ENCODE data around the gene FBXO38. TPM values are rescaled to one million over a fixed set of nuclear protein-coding genes. Genes with fewer than 3 reads are reported as not detected.

Gene FBXO38
- total RNA-seq, 1 experiment from 2014 or later = 36.3 TPM

DNA sequence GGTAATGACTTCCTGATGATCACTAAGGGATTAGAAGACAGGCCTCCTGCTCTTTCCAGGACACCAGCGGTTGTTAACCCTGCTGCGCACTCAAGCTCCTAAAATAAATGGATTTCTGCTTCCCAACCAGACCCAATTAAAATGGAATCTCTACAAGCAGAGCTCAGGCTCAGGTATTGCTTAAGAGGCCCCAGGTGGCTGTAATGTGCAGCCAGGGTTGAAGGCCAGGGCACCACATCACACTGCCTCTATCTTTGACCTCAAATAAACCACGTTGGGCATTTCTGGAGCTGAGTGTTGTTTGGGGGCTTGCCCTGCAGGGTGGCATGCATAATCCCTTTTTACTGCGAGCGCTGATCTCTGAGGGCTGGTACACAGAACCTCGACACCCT lies 108.0 kb downstream of the FBXO38 start:
- ChIA-PET POLR2A (no interaction called here), CTCF (no interaction called here), RAD21 (ENCODE audit: low non-redundant PET in 1 of 2, low total read pairs in 2 of 2, uncharacterized antibody in 2 of 2, unreplicated experiment in 2 of 2) (no interaction called here)
- Histone ChIP-seq H3K79me2 (ENCODE audit: insufficient read depth, low read length) (no peaks in the 10 kb centered on the region), H3K9me3 (ENCODE audit: control insufficient read depth in 1 of 2, insufficient read depth in 1 of 2, low read depth in 1 of 2, low read length in 2 of 2) (no peaks in the 10 kb centered on the region), H3K36me3 (ENCODE audit: control insufficient read depth in 1 of 2, insufficient read depth in 2 of 2, low read length in 2 of 2) (no peaks in the 10 kb centered on the region), H4K20me1 (ENCODE audit: insufficient read depth) (no peaks in the 10 kb centered on the region; the same call in 1 of the 2 replicates), H2AFZ (ENCODE audit: low read depth, low read length, poor library complexity, severe bottlenecking) (no peak overlapping the region), H3K27ac (ENCODE audit: low read depth, low read length) (no peak overlapping the region), H3K9me2 (ENCODE audit: insufficient read depth) (no peaks in the 10 kb centered on the region), H3K4me3 (replicated peaks in 1 of 2; ENCODE audit: low read depth in 1 of 2, low read length in 2 of 2) (no peak overlapping the region), H3K27me3 (ENCODE audit: insufficient read depth, low read length) (peaks cover 32% of the 10 kb centered on the region), H3K4me2 (ENCODE audit: low read length) (no peak overlapping the region), H3K4me1 (ENCODE audit: control insufficient read depth in 1 of 2, insufficient read depth in 2 of 2, low read length in 2 of 2) (no peaks in the 10 kb centered on the region), H3K9ac (ENCODE audit: low read length) (no peak overlapping the region)
- DNase-seq (ENCODE audit: low read depth, low spot score) (no peak), ATAC-seq (no peak)
- BruUV-seq (replicated peaks) = no TSS peak
- TF ChIP-seq POLR2AphosphoS5 (IDR thresholded peaks at IDR 0.05; ENCODE audit: low read depth, low read length) (no peak), JUND (IDR thresholded peaks at IDR 0.05) (no peak), EZH2phosphoT487 (IDR thresholded peaks at IDR 0.05; ENCODE audit: borderline replicate concordance) (no peak), POLR2A (IDR thresholded peaks at IDR 0.05; ENCODE audit: borderline replicate concordance, extremely low read depth, insufficient read depth, insufficient read length) (no peak), ZFX (IDR thresholded peaks at IDR 0.05) (no peak), ZNF274 (IDR thresholded peaks at IDR 0.05; ENCODE audit: low read depth, low read length) (no peak), ELF1 (IDR thresholded peaks at IDR 0.05; ENCODE audit: borderline replicate concordance, low read depth) (no peak), EZH2 (IDR thresholded peaks at IDR 0.05) (no peak), RAD21 (IDR thresholded peaks at IDR 0.05; ENCODE audit: low read depth) (no peak), CBX3 (IDR thresholded peaks at IDR 0.05; ENCODE audit: low read depth) (no peak)
- TF ChIP-seq, protein P1, sequence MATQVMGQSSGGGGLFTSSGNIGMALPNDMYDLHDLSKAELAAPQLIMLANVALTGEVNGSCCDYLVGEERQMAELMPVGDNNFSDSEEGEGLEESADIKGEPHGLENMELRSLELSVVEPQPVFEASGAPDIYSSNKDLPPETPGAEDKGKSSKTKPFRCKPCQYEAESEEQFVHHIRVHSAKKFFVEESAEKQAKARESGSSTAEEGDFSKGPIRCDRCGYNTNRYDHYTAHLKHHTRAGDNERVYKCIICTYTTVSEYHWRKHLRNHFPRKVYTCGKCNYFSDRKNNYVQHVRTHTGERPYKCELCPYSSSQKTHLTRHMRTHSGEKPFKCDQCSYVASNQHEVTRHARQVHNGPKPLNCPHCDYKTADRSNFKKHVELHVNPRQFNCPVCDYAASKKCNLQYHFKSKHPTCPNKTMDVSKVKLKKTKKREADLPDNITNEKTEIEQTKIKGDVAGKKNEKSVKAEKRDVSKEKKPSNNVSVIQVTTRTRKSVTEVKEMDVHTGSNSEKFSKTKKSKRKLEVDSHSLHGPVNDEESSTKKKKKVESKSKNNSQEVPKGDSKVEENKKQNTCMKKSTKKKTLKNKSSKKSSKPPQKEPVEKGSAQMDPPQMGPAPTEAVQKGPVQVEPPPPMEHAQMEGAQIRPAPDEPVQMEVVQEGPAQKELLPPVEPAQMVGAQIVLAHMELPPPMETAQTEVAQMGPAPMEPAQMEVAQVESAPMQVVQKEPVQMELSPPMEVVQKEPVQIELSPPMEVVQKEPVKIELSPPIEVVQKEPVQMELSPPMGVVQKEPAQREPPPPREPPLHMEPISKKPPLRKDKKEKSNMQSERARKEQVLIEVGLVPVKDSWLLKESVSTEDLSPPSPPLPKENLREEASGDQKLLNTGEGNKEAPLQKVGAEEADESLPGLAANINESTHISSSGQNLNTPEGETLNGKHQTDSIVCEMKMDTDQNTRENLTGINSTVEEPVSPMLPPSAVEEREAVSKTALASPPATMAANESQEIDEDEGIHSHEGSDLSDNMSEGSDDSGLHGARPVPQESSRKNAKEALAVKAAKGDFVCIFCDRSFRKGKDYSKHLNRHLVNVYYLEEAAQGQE (IDR thresholded peaks at IDR 0.05; ENCODE audit: low read depth) = no peak
- intact Hi-C loops (cut with micrococcal nuclease) = no loop called here

Measured in HCT116 (cell line).